NCI-H2196 treated with DMSO at 0.1 percent for 48 hours (cell line): Measurements from ENCODE around the gene LLCFC1.

Source experiments
- DNase-seq: peaks from one replicate; lab custom pipeline; 2025; ENCODE audit not compliant: unreplicated experiment; lab: John Stamatoyannopoulos, UW

LLCFC1 gene

DNA sequence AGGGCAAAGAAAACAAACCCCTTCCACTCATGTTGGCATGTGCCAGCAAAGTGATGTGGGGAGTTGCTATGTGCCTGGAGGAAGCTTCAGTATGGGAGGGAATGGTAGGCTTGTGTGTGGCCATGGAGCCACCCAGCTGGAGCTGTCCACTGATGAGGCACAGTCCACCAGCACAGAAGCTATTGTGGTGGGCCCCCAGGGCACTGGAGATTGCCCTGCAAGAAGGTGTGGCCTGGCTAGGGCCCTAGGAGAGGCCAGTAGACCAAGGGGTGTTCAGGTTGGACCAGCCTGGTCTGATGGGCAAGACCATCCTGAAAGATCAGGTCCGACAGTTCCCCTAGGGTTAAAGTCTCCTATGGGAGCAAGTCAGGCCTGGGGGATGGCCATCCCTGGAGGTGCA is 45.0 kb downstream of the LLCFC1 start:
- DNase-seq = no peak
